HG03025 (cell line): ENCODE data around the gene TTLL1.
"Not testable (repeated sequence)": the region's sequence is repeated elsewhere in the genome, so short reads cannot be mapped to it uniquely, and the experiment has no call there.

ENCODE experiments used
- ATAC-seq: cut with Tn5 transposase; IDR thresholded peaks from one replicate; pipeline ENCODE4 v1.9.1; 2021; ENCODE audit warnings: mild to moderate bottlenecking, moderate library complexity; ENCODE audit not compliant: unreplicated experiment, low FRiP score

Gene TTLL1

DNA sequence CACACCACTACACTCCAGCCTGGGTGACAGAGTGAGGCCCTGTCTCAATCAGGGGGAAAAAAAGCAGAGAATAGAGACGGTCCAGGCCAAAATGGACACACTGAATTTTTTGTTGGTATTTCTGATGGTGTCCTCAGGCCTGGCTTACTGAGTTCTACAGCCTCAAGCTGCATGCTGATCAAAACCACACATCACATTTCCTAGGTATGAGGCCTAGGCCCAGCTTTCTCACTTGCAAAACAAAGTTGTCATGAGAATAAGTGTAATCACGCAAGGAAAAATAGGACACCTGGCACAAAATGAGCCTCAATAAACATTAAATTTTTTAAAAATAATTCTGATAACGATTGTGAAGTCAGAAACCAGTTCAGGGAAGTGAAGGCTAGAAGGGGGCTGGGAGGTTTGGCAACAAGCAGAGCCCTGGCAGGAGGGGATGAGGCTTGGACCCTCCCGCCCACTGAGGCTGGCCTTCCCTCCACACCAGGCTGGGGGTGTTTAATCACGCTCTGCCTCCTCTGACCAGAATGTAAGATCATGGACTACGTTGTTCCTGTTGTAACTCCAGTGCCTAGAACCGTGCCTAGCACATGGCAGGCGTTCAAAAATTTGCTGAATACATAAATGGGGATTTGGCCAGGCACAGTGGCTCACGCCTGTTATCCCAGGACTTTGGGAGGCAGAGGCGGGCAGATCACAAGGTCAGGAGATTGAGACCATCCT is 92.4 kb downstream of the TTLL1 start:
- no peak for ATAC-seq

DNA sequence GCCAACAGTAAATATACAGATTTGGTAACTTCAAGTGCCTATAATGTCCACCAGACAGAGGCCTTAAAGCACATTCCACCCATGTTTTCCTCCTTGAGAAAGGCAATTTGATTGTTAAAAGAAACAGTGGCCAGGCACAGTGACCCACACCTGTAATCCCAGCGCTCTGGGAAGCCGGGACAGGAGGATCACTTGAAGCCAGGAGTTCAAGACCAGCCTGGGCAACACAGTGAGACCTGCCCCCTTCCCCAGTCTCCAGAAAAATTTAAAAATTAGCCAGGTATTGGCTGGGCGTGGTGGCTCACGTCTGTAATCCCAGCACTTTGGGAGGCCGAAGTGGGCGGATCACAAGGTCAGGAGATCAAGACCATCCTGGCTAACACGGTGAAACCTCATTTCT is 93.5 kb downstream of the TTLL1 start:
- ATAC-seq, result not testable (repeated sequence)

DNA sequence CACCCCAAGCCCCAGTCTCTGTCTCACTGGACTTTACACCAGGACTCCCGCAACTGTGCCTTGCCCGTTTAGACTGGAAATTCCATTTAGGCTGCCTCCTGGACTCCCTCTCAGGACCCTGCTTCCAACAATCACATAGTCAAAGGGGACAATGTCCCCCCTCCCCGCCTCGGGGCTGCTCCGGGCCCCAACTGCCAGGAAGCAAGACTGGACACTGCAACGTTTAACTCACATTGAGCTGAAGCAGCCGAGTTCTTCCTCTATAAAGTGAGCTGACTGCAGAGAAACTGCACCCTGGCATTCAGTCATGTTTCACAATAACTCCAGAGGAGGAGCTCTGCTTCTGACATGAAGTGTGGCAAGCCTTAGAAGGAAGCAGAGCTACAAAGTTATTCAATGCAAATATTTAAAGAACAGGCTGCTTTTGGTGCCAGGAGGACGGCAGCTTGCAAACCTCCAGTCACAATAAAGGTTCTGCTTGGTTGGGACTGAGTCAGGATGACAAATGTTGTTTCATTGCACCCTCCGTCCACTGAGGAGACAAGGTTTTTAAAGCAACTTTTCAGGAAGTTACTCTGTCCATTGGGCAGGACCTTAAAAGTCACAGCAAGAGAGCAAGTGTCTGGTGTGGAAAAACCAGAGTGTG is 94.2 kb downstream of the TTLL1 start:
- no peak for ATAC-seq

DNA sequence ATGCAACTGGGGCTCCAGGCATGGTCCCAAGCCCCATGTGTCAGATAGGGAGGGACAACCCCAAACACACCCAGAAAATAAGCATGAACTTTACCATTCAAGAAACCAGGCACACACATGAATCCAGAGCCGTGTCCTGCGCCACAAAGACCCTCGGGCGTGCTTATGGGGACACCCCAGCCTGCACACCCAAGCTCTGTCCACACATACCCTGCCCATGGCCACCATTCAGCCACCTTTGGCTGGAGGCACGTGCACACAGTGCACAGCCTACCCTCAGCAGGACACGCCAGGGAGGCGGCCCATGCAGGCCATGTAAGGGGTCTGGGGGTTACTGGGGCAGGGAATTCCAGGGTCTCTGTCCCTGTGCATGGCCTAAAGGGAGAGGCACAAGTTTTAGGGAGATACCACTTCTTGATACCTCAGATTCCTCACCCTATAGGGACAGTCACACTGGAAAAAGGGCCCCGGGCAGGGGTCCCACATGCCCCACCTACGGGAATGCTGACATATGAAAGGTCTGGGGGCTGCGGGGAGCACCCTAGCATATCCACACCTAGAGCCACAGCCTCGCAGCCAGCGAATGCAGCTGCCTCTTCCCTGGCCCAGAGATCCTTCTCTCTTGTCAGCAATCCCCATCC is 94.8 kb downstream of the TTLL1 start:
- no peak for ATAC-seq

DNA sequence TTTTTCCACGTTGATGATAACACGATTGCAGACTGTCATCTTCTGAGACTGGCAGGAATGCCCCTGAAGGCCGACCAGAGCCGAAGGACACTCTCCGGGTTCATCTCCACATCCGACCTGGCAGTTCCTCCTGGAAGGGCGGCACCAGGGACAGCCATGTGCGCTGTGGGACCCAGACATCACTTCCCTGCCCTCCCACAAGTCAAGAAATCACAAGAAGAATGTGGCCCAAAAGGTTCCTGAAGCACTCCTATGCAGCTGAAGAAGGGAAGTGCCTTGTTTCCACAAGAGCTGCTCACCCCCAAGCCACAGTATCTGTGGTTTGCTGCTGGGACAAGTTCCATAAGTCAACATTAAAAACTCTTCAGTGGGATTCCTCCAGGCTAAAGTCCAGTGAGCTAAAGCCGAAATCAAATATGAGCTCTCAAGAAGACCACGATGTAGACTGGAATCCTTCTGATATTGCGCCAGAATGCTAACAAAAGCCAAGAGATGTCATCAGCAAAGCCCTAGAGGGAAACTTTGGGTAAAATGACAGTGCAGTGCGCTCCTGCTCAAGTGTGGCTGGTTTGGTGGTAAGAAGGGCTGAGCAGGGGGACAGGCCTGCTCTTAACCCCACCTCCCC is 95.4 kb downstream of the TTLL1 start:
- ATAC-seq, result no peak

DNA sequence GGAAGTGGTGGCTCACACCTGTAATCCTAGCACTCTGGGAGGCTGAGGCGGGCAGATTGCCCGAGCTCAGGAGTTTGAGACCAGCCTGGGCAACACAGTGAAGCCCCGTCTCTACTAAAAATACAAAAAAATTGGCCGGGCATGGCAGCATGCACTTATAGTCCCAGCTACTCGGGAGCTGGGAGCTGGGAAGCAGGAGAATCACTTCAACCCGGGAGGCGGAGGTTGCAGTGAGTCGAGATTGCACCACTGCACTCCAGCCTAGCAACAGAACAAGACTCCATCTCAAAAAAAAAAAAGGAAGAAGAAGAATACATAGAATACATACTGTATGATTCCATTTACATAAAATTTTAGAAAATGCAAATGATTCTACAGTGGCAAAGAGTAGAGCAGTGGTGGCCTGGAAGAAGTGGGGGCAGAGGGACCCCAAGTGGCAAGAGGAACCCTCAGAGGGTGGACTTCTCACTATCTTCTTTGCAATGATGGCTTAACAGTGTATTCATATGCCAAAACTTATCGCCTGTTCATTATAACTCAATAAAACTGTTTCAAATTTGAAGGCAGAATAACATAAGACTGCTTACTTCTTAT is 96.2 kb downstream of the TTLL1 start:
- ATAC-seq, result no peak

DNA sequence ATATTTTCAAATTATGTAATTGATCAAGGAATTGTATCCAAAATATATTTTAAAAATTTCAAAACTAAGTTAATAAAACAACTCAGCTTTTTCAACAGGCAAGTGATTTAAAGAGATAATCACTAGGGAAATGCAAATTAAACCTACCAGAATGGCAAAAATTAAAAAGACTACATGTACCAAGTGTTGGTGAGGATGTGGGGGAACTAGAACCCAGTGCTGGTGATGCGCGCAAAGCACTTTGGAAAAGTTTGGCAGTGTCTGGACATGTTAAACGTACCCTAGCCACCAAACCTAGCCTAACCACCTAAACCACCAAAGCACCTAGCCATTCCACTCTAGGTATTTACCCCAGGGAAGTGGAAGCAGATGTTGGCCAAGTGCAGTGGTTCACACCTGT is 97.1 kb downstream of the TTLL1 start:
- ATAC-seq, result no peak

DNA sequence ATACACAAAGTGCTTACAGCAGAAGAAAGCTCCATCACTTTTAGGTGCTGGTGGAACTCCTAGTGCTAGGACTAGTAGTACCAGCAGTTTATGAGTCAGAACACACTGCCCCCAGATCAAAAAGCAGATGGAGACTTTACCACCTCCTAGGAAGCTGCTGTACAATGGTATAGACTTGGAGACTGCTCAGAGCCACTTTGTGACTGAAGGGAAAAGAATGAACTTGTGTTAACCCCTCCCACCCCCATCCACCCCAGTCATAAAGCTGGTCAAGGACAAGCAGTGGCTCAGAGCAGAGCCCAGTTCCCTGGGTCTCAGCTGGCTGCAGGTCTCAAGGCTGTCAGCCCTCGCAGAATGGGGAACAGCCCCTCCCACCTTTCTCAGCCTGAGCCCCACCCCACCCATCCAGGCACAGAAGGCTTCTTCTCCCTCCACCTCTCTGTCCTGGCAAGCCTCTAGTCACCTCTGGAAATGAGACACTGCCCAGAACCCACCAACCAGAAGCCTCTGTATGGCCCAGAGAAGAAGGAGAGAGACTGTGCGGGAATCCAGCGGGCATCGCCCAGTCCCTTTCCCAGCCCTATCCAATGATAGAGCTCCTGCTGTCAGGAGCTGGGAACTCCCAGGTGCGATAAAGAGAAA is 98.1 kb downstream of the TTLL1 start:
- no peak for ATAC-seq

DNA sequence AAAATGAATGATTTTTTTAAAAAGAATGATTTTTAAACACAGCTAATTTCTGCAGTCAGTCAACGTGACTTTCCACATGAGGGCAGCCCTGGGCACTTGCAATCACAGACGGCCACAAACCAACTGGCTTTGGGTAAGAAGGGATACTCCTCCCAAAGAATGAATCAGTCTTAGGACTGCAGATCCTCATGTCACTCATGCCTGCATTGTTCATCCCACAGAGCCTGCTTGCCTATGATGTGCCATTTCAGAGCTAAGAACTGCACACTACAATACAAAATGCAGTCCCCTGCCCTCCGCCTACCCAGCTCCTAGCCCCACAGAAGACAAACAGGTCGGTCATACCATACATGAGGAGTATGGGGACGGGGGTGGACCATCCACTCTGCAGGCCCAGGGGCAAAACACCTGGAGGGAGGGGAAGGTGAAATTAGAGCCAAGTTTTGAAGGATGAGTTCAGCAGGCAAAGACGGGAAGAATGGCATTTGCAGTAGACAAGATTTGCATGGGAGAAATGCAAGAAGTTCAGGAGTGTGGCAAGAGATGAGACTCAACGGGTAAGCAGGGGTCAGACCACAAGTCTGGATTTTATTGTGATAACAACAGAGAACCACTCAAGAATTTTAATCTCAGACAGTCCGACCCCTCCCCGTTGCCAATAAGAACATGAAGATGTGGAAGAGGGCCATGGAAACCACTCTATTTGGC is 98.9 kb downstream of the TTLL1 start:
- no peak for ATAC-seq
